GM12878 (cell line): ENCODE data around the gene PSMB1. TPM values are rescaled to one million over a fixed set of nuclear protein-coding genes. Genes with fewer than 3 reads are reported as not detected.

Experiments used
- ATAC-seq: fragments of 200-7000 bp; cut with Tn5 transposase; 3 replicates; pipeline ENCODE4 v1.9.1; 2020; ENCODE audit warnings: mild to moderate bottlenecking, moderate library complexity
- BruUV-seq: library from RNA; stranded (reverse); fragments of 400-500 nt; replicated peaks from 2 replicates; lab custom pipeline; 2021; lab: Mats Ljungman, UMichigan
- CTCF ChIA-PET: fragments of 300-600 bp; sonication (Branson Sonifier 250); formaldehyde crosslinking; extraction: SDS; loops from one replicate; lab custom pipeline; 2021; ENCODE audit warnings: inconsistent platforms; lab: Yijun Ruan, JAX
- POLR2A ChIA-PET: fragments of 350-600 bp; formaldehyde crosslinking; extraction: SDS; loops from one replicate; lab custom pipeline; 2021; ENCODE audit warnings: inconsistent platforms; lab: Charles Lee
- RAD21 ChIA-PET: fragments of 300-600 bp; sonication (Branson Sonifier 250); formaldehyde crosslinking; loops from one replicate; lab custom pipeline; 2023; ENCODE audit warnings: antibody characterized with exemption; ENCODE audit not compliant: unreplicated experiment; lab: Charles Lee
- SMC1A ChIA-PET: fragments of 300-600 bp; sonication (Branson Sonifier 250); formaldehyde crosslinking; loops from one replicate; lab custom pipeline; 2023; ENCODE audit not compliant: unreplicated experiment, uncharacterized antibody; lab: Charles Lee
- DNase-seq: peaks from one replicate; pipeline ENCODE4 v3.0.0-alpha.2; 2011; ENCODE audit warnings: low read depth, low spot score
- FAIRE-seq: peaks from 3 replicates; lab custom pipeline; 2011; peaks lifted over from hg19 to GRCh38; lab: Jason Lieb, UNC
- H2AFZ ChIP-seq: 2 replicates; pipeline ENCODE4 v1.6.0; 2011; ENCODE audit warnings: low read depth, low read length, control low read depth; ENCODE audit not compliant: control insufficient read depth
- H3K27ac ChIP-seq: 2 replicates; pipeline ENCODE4 v1.5.1; 2011; ENCODE audit warnings: control low read depth; ENCODE audit not compliant: control insufficient read depth, insufficient read depth
- H3K27me3 ChIP-seq, 2 experiments: replicated peaks in 1 of 2; 2 replicates each; pipeline versions ENCODE4 v1.6.0 to v1.6.1; 2011; ENCODE audit warnings: low read length in 1 of 2; ENCODE audit not compliant: control insufficient read depth in 2 of 2, insufficient read depth in 2 of 2
- H3K36me3 ChIP-seq, 2 experiments: 2 replicates each; pipeline ENCODE4 v1.5.1; 2011; ENCODE audit warnings: low read length in 1 of 2; ENCODE audit not compliant: control insufficient read depth in 2 of 2, insufficient read depth in 2 of 2
- H3K4me1 ChIP-seq: 2 replicates; pipeline ENCODE4 v1.6.1; 2011; ENCODE audit warnings: mild to moderate bottlenecking, low read length, moderate library complexity, mixed read lengths; ENCODE audit not compliant: control insufficient read depth, insufficient read depth
- H3K4me2 ChIP-seq: 2 replicates; pipeline ENCODE4 v1.6.0; 2011; ENCODE audit warnings: control low read depth; ENCODE audit not compliant: control insufficient read depth, insufficient read depth
- H3K4me3 ChIP-seq: fragments of 200-600 bp; sonication (generic); 2 replicates; pipeline ENCODE4 v1.5.1; 2016
- H3K79me2 ChIP-seq: 2 replicates; pipeline ENCODE4 v1.6.0; 2011; ENCODE audit warnings: low read length; ENCODE audit not compliant: control insufficient read depth, insufficient read depth
- H3K9ac ChIP-seq: 2 replicates; pipeline ENCODE4 v1.8.0; 2011; ENCODE audit warnings: low read length, control low read depth, mixed read lengths; ENCODE audit not compliant: control insufficient read depth, insufficient read depth
- H3K9me3 ChIP-seq: replicated peaks from 3 replicates; pipeline ENCODE4 v1.5.1; 2011; ENCODE audit warnings: mild to moderate bottlenecking, low read length; ENCODE audit not compliant: control insufficient read depth, insufficient read depth
- H4K20me1 ChIP-seq: 2 replicates; pipeline ENCODE4 v1.6.0; 2011; ENCODE audit not compliant: control insufficient read depth, insufficient read depth
- BCL11A ChIP-seq: IDR thresholded peaks from 2 replicates; pipeline ENCODE4 v1.6.1; 2011; ENCODE audit warnings: low read depth, low read length
- HDGF ChIP-seq: fragments of 450-650 bp; IDR thresholded peaks from 2 replicates; pipeline ENCODE4 v1.6.1; 2016; ENCODE audit warnings: antibody characterized with exemption
- RUNX3 ChIP-seq: IDR thresholded peaks from 2 replicates; pipeline ENCODE4 v1.6.1; 2012; ENCODE audit warnings: low read length, inconsistent platforms
- TCF12 ChIP-seq: IDR thresholded peaks from 2 replicates; pipeline ENCODE4 v1.6.1; 2011; ENCODE audit warnings: low read depth, mild to moderate bottlenecking, low read length
- WGBS: methylation state at CpG from one replicate; pipeline ENCODE4 v1.1.6; 2016; ENCODE audit warnings: low lambda C conversion rate; ENCODE audit not compliant: insufficient replicate concordance, insufficient coverage; ENCODE audit errors: missing lambda C conversion rate; 5-methylcytosine and 5-hydroxymethylcytosine counted together
- in situ Hi-C: fragments of 300-500 bp; cut with MboI; formaldehyde crosslinking; loops from 9 replicates; pipeline ENCODE4 v1.14.3; 2018; ENCODE audit warnings: mixed read lengths
- intact Hi-C: fragments of 100-400 bp; cut with micrococcal nuclease; formaldehyde crosslinking; loops from one replicate; pipeline ENCODE4 v1.14.2; 2022; ENCODE audit not compliant: unreplicated experiment
- polyA plus RNA-seq, 11 experiments: library from polyadenylated mRNA; depleted of rRNA in 4 of 11; unstranded in 6 of 11; stranded (reverse) in 5 of 11; fragments of >200 nt; fragmentation: Nextera tagmentation in 4 of 11; fragmentation: Illumina TruSeq in 1 of 11; extraction: Ambion mirVana in 4 of 11; extraction: Trizol in 1 of 11; gene quantifications; 1 replicate in 1 of 11; 2 replicates in 10 of 11; pipeline versions ENCODE4 v1.2.1 to v1.2.3, GENCODE V29; 2011 to 2016; ENCODE audit warnings: inconsistent platforms in 2 of 11, missing spikeins in 2 of 11, low read depth in 1 of 11
- total RNA-seq, 4 experiments: library from RNA; depleted of rRNA in 3 of 4; stranded (reverse); fragments of >200 nt in 3 of 4; fragmentation: Illumina TruSeq in 1 of 4; extraction: Trizol in 1 of 4; gene quantifications; 2 replicates each; pipeline versions ENCODE4 v1.2.1 to v1.2.3, GENCODE V29; 2013 to 2021

Gene PSMB1
- total and polyA plus RNA-seq, 10 of the 15 experiments (the other 5 are each of a cell fraction or from before 2014, with no cell fraction given) = 208 to 1,317 (median 508) TPM

- intact Hi-C loops (no loop called here), in situ Hi-C loops (no loop called here)
- Histone ChIP-seq H3K9me3 (no peaks in the 10 kb centered on the region), H3K36me3 (peaks cover 8 to 26% of the 10 kb centered on the region in 2 experiments), H2AFZ (no peak overlapping the region), H3K4me1 (no peaks in the 10 kb centered on the region), H3K27me3 (no peaks in the 10 kb centered on the region), H3K79me2 (peaks cover 32% of the 10 kb centered on the region), H3K27ac (no peak overlapping the region), H3K4me2 (no peak overlapping the region), H3K4me3 (no peak overlapping the region), H3K9ac (no peak overlapping the region), H4K20me1 (peaks cover 4% of the 10 kb centered on the region; the same call in 1 of the 2 replicates)
- ATAC-seq (no peak), DNase-seq (no peak), FAIRE-seq (no peak)
- ChIA-PET POLR2A (no interaction called here), CTCF (no interaction called here), SMC1A (no interaction called here), RAD21 (no interaction called here)
- no peak for TF ChIP-seq HDGF
- TF ChIP-seq TCF12 = no peak
- no peak for TF ChIP-seq RUNX3
- WGBS = 29% methylated on average over 2 of the region's 2 CpGs
- no TSS peak for BruUV-seq
Measured at GRCh38 chr6:170545405-170545804, 7.7 kb downstream of the PSMB1 start.

DNA sequence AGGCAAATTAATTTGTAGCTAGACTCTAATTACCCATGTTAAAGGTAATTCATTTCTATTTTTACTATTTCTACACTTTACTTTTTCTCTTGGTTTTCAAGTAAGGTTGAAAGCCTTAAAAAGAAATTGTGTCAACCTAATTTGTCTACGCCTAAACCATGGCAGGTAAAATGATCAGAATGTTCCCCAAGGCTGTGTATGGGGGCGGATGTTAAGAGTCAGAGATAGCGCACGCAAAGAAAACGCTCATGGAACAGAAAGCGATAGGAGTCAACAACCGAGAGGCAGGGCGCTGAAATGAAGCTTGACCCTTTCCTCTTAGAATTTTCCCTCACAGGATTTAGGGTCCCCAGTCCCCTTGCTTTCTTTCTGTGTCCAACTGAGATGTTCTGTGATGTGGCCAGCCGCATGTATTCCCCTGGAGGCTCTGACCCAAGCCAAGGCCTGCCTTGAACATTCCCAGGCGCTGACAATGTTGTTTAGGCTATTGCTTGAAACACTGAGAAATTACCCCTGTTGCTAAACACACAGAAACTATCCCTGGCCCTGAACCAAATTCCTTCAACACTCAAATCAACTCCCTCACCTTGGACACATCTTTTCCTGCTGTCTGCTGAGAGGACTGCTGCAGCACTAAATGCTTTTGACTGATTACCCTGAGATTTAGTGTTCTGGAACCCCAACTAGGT lies 10.9 kb downstream of the PSMB1 start:
- DNase-seq (no peak), ATAC-seq (no peak), FAIRE-seq (no peak)
- RAD21 ChIA-PET = interaction anchor here (1.0 kb wide), 1 partner anchor 11 kb away, joined by 3 read pairs; no protein-coding TSS in a partner anchor
- POLR2A ChIA-PET = interaction anchor here (2.8 kb wide), 1 partner anchor 10 kb away, joined by 7 read pairs; no protein-coding TSS in a partner anchor
- Histone ChIP-seq H3K4me2 (no peak overlapping the region), H2AFZ (no peak overlapping the region), H3K9me3 (no peaks in the 10 kb centered on the region), H3K79me2 (peaks cover 5% of the 10 kb centered on the region), H3K9ac (no peak overlapping the region), H3K27ac (no peak overlapping the region), H3K4me3 (no peak overlapping the region), H4K20me1 (no peaks in the 10 kb centered on the region), H3K4me1 (no peaks in the 10 kb centered on the region), H3K27me3 (no peaks in the 10 kb centered on the region), H3K36me3 (peaks cover 12 to 35% of the 10 kb centered on the region in 2 experiments)
- CTCF ChIA-PET = interaction anchor here (5.0 kb wide), 1 partner anchor 12 kb away, joined by 33 read pairs; no protein-coding TSS in a partner anchor
- TF ChIP-seq BCL11A = no peak
- intact Hi-C loops = no loop called here
- no TSS peak for BruUV-seq
- SMC1A ChIA-PET = interaction anchor here (1.1 to 4.5 kb wide), 3 partner anchors 9 to 752 kb away, joined by 3 to 24 read pairs (median 4); no protein-coding TSS in a partner anchor
- in situ Hi-C loops = no loop called here
- 96% methylated on average over 10 of the region's 10 CpGs for WGBS
